ENCODE results near the gene FBLN2.

GRCh38 chr3:13638927-13639326, 90.0 kb downstream of the FBLN2 start:
- no peak for TF ChIP-seq CTCF (IDR thresholded peaks at IDR 0.05; ENCODE audit: low read depth, low read length, missing input control)
- no peak for TF ChIP-seq JUND (IDR thresholded peaks at IDR 0.05)
- no peak for TF ChIP-seq YY1 (IDR thresholded peaks at IDR 0.05)
- no peak for TF ChIP-seq TAF1 (conservative IDR thresholded peaks at IDR 0.05)
- no peak for TF ChIP-seq ATF3 (IDR thresholded peaks at IDR 0.05)
- TF ChIP-seq EGR1 (IDR thresholded peaks at IDR 0.05; ENCODE audit: low read depth in 2 of 2), result no peak
- TF ChIP-seq SP1 (IDR thresholded peaks at IDR 0.05), result no peak
- no peak for TF ChIP-seq FOXA1 (IDR thresholded peaks at IDR 0.05)
- no peak for TF ChIP-seq RXRA (IDR thresholded peaks at IDR 0.05)
- no peak for TF ChIP-seq MAX (IDR thresholded peaks at IDR 0.05)
- no peak for TF ChIP-seq RAD21 (IDR thresholded peaks at IDR 0.05)
